Liver (tissue), 9 donors: ENCODE results near the gene FGG. TPM values are rescaled to one million over a fixed set of nuclear protein-coding genes. Genes with fewer than 3 reads are reported as not detected.
A peak's percentile ranks its signal among the peaks of the same experiment; 100 is the strongest.

Experiments used
- DNase-seq: peaks from one replicate; pipeline ENCODE4 v3.0.0-alpha.2; 2017; ENCODE audit warnings: low spot score
- H3K27ac ChIP-seq, 2 donors: one replicate each; pipeline ENCODE4 v1.7.0; 2013; ENCODE audit warnings: inconsistent platforms in 2 of 2, low read length in 2 of 2, control low read depth in 1 of 2, low read depth in 1 of 2, mild to moderate bottlenecking in 1 of 2
- H3K27me3 ChIP-seq, 4 donors: one replicate each; pipeline versions ENCODE4 v1.6.1 to v1.7.0; 2013; ENCODE audit warnings: low read length in 3 of 4, inconsistent platforms in 1 of 4, mild to moderate bottlenecking in 1 of 4, moderate library complexity in 1 of 4; ENCODE audit not compliant: control insufficient read depth in 4 of 4, insufficient read depth in 4 of 4
- H3K36me3 ChIP-seq, 4 donors: one replicate each; pipeline versions ENCODE4 v1.6.1 to v1.7.0; 2013; ENCODE audit warnings: low read length in 3 of 4, mild to moderate bottlenecking in 3 of 4, low read depth in 1 of 4, moderate library complexity in 1 of 4; ENCODE audit not compliant: control insufficient read depth in 4 of 4, insufficient read depth in 3 of 4
- H3K4me1 ChIP-seq, 4 donors: one replicate each; pipeline versions ENCODE4 v1.6.1 to v1.7.0; 2013; ENCODE audit warnings: low read length in 3 of 4, mild to moderate bottlenecking in 3 of 4, moderate library complexity in 1 of 4; ENCODE audit not compliant: control insufficient read depth in 4 of 4, insufficient read depth in 4 of 4
- H3K4me3 ChIP-seq, 3 donors: one replicate each; pipeline versions ENCODE4 v1.6.1 to v1.7.0; 2013; ENCODE audit warnings: low read length in 3 of 3, control low read depth in 1 of 3, low read depth in 1 of 3, mild to moderate bottlenecking in 1 of 3
- H3K9ac ChIP-seq, 2 donors: one replicate each; pipeline ENCODE4 v1.7.0; 2013; ENCODE audit warnings: low read length in 2 of 2, mild to moderate bottlenecking in 2 of 2, moderate library complexity in 2 of 2, control low read depth in 1 of 2, low read depth in 1 of 2
- H3K9me3 ChIP-seq, 4 donors: one replicate each; pipeline versions ENCODE4 v1.6.1 to v1.7.0; 2013; ENCODE audit warnings: low read length in 3 of 4; ENCODE audit not compliant: control insufficient read depth in 4 of 4
- CTCF ChIP-seq: fragments of 150-350 bp; IDR thresholded peaks from 2 replicates; pipeline ENCODE4 v1.5.1; 2017; ENCODE audit warnings: improper control_type of control experiment, low read depth, low read length; ENCODE audit not compliant: missing input control
- EGR1 ChIP-seq, 2 donors: IDR thresholded peaks; 2 replicates each; pipeline ENCODE4 v1.6.1; 2016 to 2018; ENCODE audit warnings: antibody characterized with exemption in 2 of 2, low read depth in 2 of 2
- FOXA1 ChIP-seq: IDR thresholded peaks from 2 replicates; pipeline ENCODE4 v1.6.1; 2016; ENCODE audit warnings: antibody characterized with exemption
- GABPA ChIP-seq, 2 donors: IDR thresholded peaks in 1 of 2; conservative IDR thresholded peaks in 1 of 2; 2 replicates each; pipeline ENCODE4 v1.6.1; 2016; ENCODE audit warnings: antibody characterized with exemption in 2 of 2, mild to moderate bottlenecking in 1 of 2, moderate library complexity in 1 of 2
- HNF4A ChIP-seq, 2 donors: conservative IDR thresholded peaks; 2 replicates each; pipeline ENCODE4 v1.6.1; 2016; ENCODE audit warnings: antibody characterized with exemption in 2 of 2, mild to moderate bottlenecking in 2 of 2
- HNF4G ChIP-seq: IDR thresholded peaks from 2 replicates; pipeline ENCODE4 v1.6.1; 2016; ENCODE audit warnings: antibody characterized with exemption
- JUND ChIP-seq, 2 donors: IDR thresholded peaks; 2 replicates each; pipeline ENCODE4 v1.6.1; 2016; ENCODE audit warnings: antibody characterized with exemption in 2 of 2
- MAX ChIP-seq: IDR thresholded peaks from 2 replicates; pipeline ENCODE4 v1.6.1; 2016; ENCODE audit warnings: antibody characterized with exemption
- NR2F2 ChIP-seq: IDR thresholded peaks from 2 replicates; pipeline ENCODE4 v1.6.1; 2016; ENCODE audit warnings: antibody characterized with exemption
- RAD21 ChIP-seq, 2 donors: IDR thresholded peaks; 2 replicates each; pipeline ENCODE4 v1.6.1; 2016; ENCODE audit warnings: antibody characterized with exemption in 2 of 2, mild to moderate bottlenecking in 2 of 2
- RXRA ChIP-seq, 2 donors: IDR thresholded peaks; 2 replicates each; pipeline ENCODE4 v1.6.1; 2017 to 2018; ENCODE audit warnings: antibody characterized with exemption in 2 of 2, mild to moderate bottlenecking in 1 of 2
- SP1 ChIP-seq: IDR thresholded peaks from 2 replicates; pipeline ENCODE4 v1.6.1; 2018; ENCODE audit warnings: antibody characterized with exemption, mild to moderate bottlenecking
- TAF1 ChIP-seq: conservative IDR thresholded peaks from 2 replicates; pipeline ENCODE4 v1.6.1; 2016; ENCODE audit warnings: antibody characterized with exemption, mild to moderate bottlenecking
- YY1 ChIP-seq: IDR thresholded peaks from 2 replicates; pipeline ENCODE4 v1.6.1; 2016; ENCODE audit warnings: antibody characterized with exemption, mild to moderate bottlenecking
- ZBTB33 ChIP-seq: IDR thresholded peaks from 2 replicates; pipeline ENCODE4 v1.6.1; 2016; ENCODE audit warnings: antibody characterized with exemption
- WGBS: extraction: QIAGEN DNeasy Blood & Tissue Kit; methylation state at CpG from one replicate; pipeline ENCODE4 v1.1.7; 2013; 5-methylcytosine and 5-hydroxymethylcytosine counted together
- polyA plus RNA-seq, 2 donors: library from polyadenylated mRNA; stranded (reverse) in 1 of 2; unstranded in 1 of 2; fragments of 200-250 nt in 1 of 2; fragments of >200 nt in 1 of 2; fragmentation: Nextera tagmentation in 1 of 2; extraction: Ambion mirVana in 1 of 2; gene quantifications; one replicate each; pipeline versions ENCODE4 v1.2.1 to v1.2.3, GENCODE V29; 2013 to 2015
- total RNA-seq, 2 donors: library from RNA; depleted of rRNA; stranded (reverse); fragments of >200 nt; gene quantifications; one replicate each; pipeline ENCODE4 v1.2.3, GENCODE V29; 2014
- donor health status: healthy.
- donor health status: healthy.
- donor health status: healthy.
- donor health status: healthy.
- donor health status: healthy.

The FGG gene
- total and polyA plus RNA-seq, 4 donors: 7,404 to 20,700 (median 15,071) TPM

DNA sequence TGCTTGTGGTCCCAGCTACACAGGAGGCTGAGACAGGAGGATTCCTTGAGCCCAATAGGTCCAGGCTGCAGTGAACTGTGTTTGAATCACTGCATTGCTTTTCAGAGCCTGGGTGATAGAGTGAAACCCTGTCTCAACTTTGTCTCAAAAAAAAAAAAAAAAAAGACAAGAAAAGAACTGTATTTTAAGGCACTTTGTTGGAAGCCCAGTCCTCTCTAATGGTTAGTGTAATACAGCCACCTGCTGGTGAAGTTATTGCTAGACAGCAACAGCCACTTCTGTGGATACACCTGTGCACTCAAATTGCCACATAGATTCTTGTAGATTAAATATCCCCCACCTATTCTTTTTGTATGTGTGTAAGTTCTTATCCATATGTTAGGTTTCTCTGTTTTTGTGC is 10.1 kb upstream of the FGG start:
- Histone ChIP-seq H3K4me3 (no peak overlapping the region), H3K4me1 (peaks cover 4 to 36% (median 28%) of the 10 kb centered on the region in 4 donors), H3K9me3 (no peaks in the 10 kb centered on the region), H3K27ac (no peak overlapping the region), H3K9ac (no peak overlapping the region), H3K27me3 (no peaks in the 10 kb centered on the region), H3K36me3 (no peaks in the 10 kb centered on the region)
- DNase-seq: no peak
- TF ChIP-seq JUND (IDR thresholded peaks at IDR 0.05): no peak
- peak; percentile 83 for TF ChIP-seq CTCF
- TF ChIP-seq FOXA1: no peak
- no peak for TF ChIP-seq TAF1
- TF ChIP-seq RXRA (IDR thresholded peaks at IDR 0.05): peak in 1 of 2 donors; percentile 10
- peak; percentile 92 to 93 for TF ChIP-seq RAD21 (IDR thresholded peaks at IDR 0.05)

- WGBS: 3% methylated on average over 1 of the region's 1 CpG
- Histone ChIP-seq H3K4me1 (peaks cover 6 to 41% (median 38%) of the 10 kb centered on the region in 4 donors), H3K4me3 (no peak overlapping the region), H3K9ac (no peak overlapping the region), H3K9me3 (no peaks in the 10 kb centered on the region), H3K36me3 (no peaks in the 10 kb centered on the region), H3K27me3 (no peaks in the 10 kb centered on the region), H3K27ac (peak overlapping the region; percentile 3 to 17)
- DNase-seq: no peak
- TF ChIP-seq HNF4A (conservative IDR thresholded peaks at IDR 0.05) (peak; percentile 11 to 20), FOXA1 (no peak), CTCF (no peak), RAD21 (IDR thresholded peaks at IDR 0.05) (peak in 1 of 2 donors; percentile 44), SP1 (peak; percentile 55), RXRA (IDR thresholded peaks at IDR 0.05) (peak; percentile 38 to 78), TAF1 (no peak), YY1 (peak; percentile 20)
These were observed 7.7 kb upstream of the FGG start for GRCh38 chr4:154620111-154620510.

- H3K27me3 ChIP-seq: no peaks in the 10 kb centered on the region
- DNase-seq: peak; percentile 56
- H3K27ac ChIP-seq: peak overlapping the region; percentile 74 to 89
- peaks cover 6 to 45% (median 44%) of the 10 kb centered on the region in 4 donors for H3K4me1 ChIP-seq
- no peaks in the 10 kb centered on the region for H3K36me3 ChIP-seq
- no peaks in the 10 kb centered on the region for H3K9me3 ChIP-seq
- 23% methylated on average over 4 of the region's 4 CpGs for WGBS
- peak overlapping the region; percentile 42 to 82 for H3K9ac ChIP-seq
- H3K4me3 ChIP-seq: peak overlapping the region in 2 of 3 donors; percentile 35 to 49
- TF ChIP-seq HNF4G (no peak), HNF4A (conservative IDR thresholded peaks at IDR 0.05) (peak in 1 of 2 donors; percentile 19), RAD21 (IDR thresholded peaks at IDR 0.05) (peak; percentile 91), CTCF (peak; percentile 79), MAX (no peak), GABPA (IDR thresholded peaks at IDR 0.05 in 1 of 2, conservative IDR thresholded peaks at IDR 0.05 in 1 of 2) (no peak), SP1 (no peak), JUND (IDR thresholded peaks at IDR 0.05) (no peak), ZBTB33 (no peak), EGR1 (IDR thresholded peaks at IDR 0.05; ENCODE audit: low read depth in 2 of 2) (no peak), NR2F2 (no peak)
These were observed 6.4 kb upstream of the FGG start for GRCh38 chr4:154618708-154619315.
